HG02852 (cell line): ENCODE data around the gene DEXI.
A peak's percentile ranks its signal among the peaks of the same experiment; 100 is the strongest.
"Not testable (repeated sequence)": the region's sequence is repeated elsewhere in the genome, so short reads cannot be mapped to it uniquely, and the experiment has no call there.

Source experiments
- ATAC-seq: cut with Tn5 transposase; IDR thresholded peaks from one replicate; pipeline ENCODE4 v1.9.1; 2021; ENCODE audit warnings: mild to moderate bottlenecking, moderate library complexity; ENCODE audit not compliant: unreplicated experiment

DEXI gene

GRCh38 chr16:10929097-10929496, 13.2 kb downstream of the DEXI start:
- not testable (repeated sequence) for ATAC-seq

DNA sequence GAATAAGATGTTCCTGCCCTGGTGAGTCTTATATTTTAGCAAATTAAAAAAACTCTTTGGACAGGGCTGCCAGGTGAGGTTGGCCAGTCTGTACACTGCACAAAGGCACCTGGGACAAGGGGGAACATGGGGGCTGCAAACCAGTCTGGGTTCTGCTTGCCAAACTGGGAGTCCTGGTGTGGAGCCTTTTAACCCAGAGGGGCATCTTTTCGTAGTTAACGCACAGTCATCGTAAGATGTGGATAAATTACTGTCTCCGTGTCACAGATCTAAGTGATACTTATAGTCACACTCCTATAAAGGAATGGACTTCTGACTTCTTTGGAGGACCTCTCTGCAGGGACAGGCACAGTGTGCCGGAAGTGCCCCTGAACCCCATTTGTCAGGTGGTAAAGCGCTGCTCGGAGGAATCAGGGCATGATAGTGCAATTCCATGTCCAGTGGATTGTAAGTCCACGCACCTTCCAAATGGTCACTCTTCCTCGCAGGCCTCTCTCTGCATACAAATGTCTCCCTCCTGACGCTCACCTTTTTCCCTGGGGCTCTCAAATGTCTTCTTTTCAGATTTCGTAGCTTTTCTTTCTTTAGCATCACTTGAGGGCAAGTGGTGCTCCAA, 14.7 kb downstream of the DEXI start:
- ATAC-seq = no peak

- no peak for ATAC-seq
These were observed 15.4 kb downstream of the DEXI start for GRCh38 chr16:10926867-10927266.

DNA sequence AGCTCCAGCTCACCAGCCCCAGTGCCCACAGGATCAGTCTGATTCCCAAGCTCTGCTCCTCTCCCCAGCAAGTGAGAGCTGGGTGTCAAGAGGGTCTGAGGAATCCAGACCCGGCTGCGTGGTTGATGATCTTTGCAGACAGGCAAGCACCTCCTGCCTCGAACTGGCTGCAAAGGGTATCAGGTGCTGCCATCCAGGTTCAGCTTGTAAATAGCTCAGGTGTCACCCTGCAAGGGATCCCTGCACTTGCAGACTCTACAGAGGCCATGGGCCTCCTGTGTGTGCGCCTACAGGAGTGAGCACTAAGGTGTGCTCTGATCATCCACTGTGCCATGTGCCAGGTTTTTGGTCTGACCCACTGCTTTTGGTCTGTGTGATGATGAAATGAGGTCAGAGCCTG, 16.2 kb downstream of the DEXI start:
- ATAC-seq = no peak

DNA sequence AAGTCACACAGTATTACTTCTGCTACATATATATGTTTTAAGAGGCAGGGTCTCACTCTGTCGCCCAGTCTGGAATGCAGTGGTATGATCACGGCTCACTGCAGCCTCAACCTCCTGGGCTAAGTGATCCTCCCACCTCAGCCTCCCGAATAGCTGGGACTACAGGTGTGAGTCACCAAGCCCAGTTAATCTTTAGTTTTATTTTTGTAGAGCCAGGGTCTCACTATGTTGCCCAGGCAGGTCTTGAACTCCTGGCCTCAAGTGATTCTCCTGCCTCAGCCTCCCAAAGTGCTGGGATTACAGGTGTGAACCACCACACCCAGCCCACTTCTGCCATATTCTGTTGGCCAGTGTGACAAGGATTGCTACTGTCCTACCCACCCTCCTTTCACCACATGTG, 17.0 kb downstream of the DEXI start:
- ATAC-seq = not testable (repeated sequence)

GRCh38 chr16:10923650-10924214, 18.5 kb downstream of the DEXI start:
- ATAC-seq = no peak

DNA sequence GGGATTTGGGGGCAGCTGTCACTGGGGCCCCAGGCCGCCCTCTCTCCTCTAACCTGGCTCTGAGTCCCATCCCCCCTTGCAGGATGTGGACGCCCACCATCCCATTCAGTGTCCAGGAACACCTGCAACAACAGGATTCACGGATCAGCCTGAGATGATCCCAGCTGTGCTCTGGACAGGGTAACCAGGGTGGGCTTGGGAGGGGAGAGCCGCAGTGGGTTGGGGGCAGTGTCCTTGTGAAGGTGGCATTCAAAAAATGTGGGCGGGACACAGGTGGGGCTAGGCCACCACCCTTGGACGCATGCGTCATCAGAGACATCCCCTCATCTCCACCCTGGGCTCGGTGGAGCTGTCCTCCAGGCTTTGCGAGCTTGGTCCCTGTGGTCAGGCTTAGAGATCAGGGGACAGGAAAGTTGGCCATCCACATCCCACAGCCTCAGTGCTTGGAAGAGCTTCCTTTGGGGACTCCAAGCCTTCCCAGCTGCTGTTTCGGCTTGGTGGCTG, 19.1 kb downstream of the DEXI start:
- no peak for ATAC-seq

DNA sequence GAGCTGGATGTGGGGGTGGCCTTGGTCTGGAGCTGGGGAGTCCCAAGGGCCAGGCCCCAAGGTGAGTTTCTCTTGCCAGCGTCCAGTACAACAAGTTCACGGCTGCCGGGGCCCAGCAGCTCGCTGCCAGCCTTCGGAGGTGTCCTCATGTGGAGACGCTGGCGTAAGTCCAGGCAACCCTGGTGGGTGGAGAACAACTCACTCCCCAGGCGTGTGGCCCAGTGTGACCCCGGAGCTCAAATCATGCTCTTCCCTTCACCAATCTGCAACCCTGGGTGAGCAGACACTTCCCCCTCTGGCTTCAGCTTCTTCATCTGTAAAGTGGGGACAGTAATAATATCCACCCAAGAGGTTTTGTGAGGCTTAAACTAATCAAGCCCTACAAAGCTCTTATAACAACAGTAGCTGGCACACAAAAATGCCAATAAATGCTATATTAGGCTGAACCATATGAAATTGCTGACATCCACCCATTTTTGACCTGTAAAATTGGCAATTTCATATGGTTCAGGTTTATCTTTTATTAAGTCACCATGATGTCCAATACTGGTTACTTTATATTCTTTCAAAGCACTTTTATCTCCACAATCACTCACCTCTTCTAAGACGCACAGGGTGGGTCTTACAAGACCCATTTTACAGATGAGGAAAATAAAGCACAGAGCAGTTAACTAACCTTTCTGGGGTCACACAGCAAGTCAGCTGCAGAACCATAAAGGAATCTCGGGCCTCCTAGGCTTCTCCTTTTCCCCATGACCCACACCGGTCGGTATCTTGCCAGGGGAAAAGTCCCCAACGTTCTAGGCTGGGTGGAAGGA, 19.7 kb downstream of the DEXI start:
- no peak for ATAC-seq

GRCh38 chr16:10921536-10922327, 20.5 kb downstream of the DEXI start:
- no peak for ATAC-seq

DNA sequence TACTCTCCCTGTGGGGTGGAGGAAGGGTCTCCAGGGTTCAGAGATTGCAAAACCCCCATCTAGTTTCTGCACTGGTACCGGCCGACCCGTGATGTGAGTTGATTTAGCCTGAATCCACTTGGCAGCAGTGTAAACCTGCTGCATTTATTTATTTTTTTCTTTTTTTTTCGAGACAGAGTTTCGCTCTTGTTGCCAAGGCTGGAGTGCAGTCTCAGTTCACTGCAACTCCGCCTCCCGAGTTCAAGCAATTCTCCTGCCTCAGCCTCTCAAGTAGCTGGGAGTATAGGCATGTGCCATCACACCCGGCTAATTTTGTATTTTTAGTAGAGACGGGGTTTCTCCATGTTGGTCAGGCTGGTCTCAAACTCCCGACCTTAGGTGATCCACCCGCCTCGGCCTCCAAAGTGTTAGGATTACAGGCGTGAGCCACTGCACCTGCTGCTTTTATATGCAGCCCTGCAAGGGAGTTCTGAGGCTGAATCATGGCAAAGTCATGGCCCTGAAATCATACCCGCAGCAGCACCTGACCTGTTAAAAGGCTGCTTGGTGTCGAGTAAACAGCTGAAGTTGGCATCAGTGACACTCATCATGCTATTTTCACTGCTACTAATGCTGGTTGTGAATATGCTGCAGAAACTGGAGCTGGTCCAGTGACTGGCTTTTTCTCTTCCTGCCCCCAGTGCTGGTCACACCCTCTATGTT, 21.4 kb downstream of the DEXI start:
- ATAC-seq = no peak

DNA sequence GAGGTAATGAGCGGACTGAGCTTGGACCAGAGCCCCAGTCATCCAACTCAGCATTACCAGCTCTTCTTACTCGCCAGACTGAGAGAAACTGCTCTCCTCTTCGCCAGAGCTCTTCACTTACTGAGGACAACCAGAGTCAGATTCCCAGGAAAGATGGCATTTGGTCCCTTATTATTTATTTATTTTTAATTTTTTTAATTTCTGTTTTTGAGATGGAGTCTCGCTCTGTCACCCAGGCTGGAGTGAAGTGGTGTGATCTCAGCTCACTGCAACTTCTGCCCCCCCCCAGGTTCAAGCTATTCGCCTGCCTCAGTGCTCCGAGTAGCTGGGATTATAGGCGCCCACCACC, 23.3 kb downstream of the DEXI start:
- no peak for ATAC-seq

GRCh38 chr16:10918294-10919002, 23.8 kb downstream of the DEXI start:
- no peak for ATAC-seq

- ATAC-seq = no peak
These were observed 25.7 kb downstream of the DEXI start for GRCh38 chr16:10916534-10916933.

DNA sequence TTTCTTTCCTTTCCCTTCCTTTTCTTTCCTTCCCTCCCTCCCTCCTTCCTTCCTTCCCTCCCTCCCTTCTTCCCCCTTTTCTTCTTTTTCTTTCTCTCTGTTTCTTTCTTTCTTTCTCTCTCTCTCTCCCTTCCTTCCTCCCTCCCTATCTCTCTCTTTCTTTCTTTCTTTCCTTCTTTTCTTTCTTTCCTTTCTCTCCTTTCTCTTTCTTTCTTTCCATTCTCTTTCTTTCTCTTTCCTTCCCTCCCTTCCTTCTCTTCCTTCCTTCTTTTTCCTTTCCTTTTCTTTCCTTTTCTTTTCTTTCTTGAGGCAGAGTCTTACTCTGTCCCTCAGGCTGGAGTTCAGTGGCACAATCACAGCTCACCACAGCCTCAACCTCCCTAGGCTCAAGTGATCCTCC, 31.0 kb downstream of the DEXI start:
- ATAC-seq = no peak

- ATAC-seq = no peak
These were observed 34.6 kb downstream of the DEXI start for GRCh38 chr16:10907757-10908045.

DNA sequence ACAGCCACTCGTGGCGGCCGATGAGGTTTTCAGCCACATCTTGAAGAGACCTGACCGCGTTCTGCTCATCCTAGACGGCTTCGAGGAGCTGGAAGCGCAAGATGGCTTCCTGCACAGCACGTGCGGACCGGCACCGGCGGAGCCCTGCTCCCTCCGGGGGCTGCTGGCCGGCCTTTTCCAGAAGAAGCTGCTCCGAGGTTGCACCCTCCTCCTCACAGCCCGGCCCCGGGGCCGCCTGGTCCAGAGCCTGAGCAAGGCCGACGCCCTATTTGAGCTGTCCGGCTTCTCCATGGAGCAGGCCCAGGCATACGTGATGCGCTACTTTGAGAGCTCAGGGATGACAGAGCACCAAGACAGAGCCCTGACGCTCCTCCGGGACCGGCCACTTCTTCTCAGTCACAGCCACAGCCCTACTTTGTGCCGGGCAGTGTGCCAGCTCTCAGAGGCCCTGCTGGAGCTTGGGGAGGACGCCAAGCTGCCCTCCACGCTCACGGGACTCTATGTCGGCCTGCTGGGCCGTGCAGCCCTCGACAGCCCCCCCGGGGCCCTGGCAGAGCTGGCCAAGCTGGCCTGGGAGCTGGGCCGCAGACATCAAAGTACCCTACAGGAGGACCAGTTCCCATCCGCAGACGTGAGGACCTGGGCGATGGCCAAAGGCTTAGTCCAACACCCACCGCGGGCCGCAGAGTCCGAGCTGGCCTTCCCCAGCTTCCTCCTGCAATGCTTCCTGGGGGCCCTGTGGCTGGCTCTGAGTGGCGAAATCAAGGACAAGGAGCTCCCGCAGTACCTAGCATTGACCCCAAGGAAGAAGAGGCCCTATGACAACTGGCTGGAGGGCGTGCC, 35.1 kb downstream of the DEXI start:
- no peak for ATAC-seq

DNA sequence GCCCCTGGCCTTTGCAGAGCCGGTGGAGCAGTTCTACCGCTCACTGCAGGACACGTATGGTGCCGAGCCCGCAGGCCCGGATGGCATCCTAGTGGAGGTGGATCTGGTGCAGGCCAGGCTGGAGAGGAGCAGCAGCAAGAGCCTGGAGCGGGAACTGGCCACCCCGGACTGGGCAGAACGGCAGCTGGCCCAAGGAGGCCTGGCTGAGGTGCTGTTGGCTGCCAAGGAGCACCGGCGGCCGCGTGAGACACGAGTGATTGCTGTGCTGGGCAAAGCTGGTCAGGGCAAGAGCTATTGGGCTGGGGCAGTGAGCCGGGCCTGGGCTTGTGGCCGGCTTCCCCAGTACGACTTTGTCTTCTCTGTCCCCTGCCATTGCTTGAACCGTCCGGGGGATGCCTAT, 35.8 kb downstream of the DEXI start:
- ATAC-seq = no peak

- no peak for ATAC-seq
These were observed 39.3 kb downstream of the DEXI start for GRCh38 chr16:10902999-10903398.

GRCh38 chr16:10897134-10897533, 45.1 kb downstream of the DEXI start:
- ATAC-seq = peak; percentile 53
